ENCODE data around the gene PABPN1L. TPM values are rescaled to one million over a fixed set of nuclear protein-coding genes. Genes with fewer than 3 reads are reported as not detected.
"Not testable (repeated sequence)": the region's sequence is repeated elsewhere in the genome, so short reads cannot be mapped to it uniquely, and the experiment has no call there.

The PABPN1L gene
- polyA plus RNA-seq, 3 donors, result 0.07 to 0.09 TPM; not detected in 1

- WGBS, 3 donors, result 92 to 96% (median 96%) methylated on average over 16 to 26 of the region's 26 CpGs
- H3K27ac ChIP-seq (ENCODE audit: low read depth, low read length), result no peak overlapping the region
Measured at GRCh38 chr16:88826070-88826840, 40.2 kb downstream of the PABPN1L start.

GRCh38 chr16:88825146-88825545 is 41.3 kb downstream of the PABPN1L start:
- 85 to 99% (median 98%) methylated on average over 11 to 12 of the region's 12 CpGs for WGBS, 3 donors
- H3K27ac ChIP-seq (ENCODE audit: low read depth, low read length), result no peak overlapping the region

DNA sequence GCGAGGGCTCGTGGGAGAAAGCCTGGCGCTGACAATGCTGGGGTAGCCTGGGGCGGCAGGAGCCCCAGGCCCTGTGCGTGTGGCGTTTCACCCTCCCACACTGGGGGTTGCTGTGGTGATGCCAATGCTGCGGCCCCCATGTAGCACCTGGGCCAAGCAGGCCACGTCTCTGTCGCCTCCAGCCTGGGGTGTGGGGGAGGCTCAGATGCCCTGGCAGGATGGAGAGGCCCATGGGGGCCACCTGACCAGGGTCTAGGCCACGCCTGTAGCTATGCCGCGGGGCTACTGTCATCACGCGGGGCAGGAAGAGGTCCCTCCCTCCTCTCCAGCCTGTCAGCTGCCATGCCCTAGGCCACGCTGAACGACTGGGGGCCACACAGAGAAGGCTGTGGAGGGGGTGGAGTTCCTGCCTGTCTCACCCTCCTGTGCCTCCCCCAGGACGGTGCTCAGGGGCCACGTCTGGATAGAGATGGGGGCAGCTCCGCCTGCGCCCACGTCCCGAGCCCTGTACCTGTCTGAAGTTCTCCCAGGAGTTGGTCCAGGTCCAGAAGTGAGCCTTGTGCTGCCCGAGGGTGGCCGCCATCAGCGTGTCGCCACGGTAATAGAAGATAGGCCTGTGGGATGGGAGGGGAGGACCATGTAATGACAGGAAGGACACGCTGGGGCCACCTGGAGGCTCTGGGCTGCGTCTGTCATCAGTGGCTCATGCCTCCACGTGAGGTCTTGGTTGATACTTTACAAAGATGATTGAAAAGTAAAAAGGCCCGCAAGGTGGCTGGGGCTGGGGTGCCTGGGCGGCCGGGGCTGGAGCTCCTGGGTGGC is 42.0 kb downstream of the PABPN1L start:
- no peak overlapping the region for H3K27ac ChIP-seq (ENCODE audit: low read depth, low read length)
- WGBS, 3 donors, result 87 to 92% (median 90%) methylated on average over 33 of the region's 33 CpGs

- not testable (repeated sequence) for H3K27ac ChIP-seq (ENCODE audit: low read depth, low read length)
- 97 to 99% (median 98%) methylated on average over 19 to 29 of the region's 31 CpGs for WGBS, 3 donors
Measured at GRCh38 chr16:88823646-88824045, 42.8 kb downstream of the PABPN1L start.

GRCh38 chr16:88822281-88823040 is 44.0 kb downstream of the PABPN1L start:
- no peak overlapping the region for H3K27ac ChIP-seq (ENCODE audit: low read depth, low read length)
- WGBS, 3 donors, result 91 to 97% (median 94%) methylated on average over 24 of the region's 24 CpGs

DNA sequence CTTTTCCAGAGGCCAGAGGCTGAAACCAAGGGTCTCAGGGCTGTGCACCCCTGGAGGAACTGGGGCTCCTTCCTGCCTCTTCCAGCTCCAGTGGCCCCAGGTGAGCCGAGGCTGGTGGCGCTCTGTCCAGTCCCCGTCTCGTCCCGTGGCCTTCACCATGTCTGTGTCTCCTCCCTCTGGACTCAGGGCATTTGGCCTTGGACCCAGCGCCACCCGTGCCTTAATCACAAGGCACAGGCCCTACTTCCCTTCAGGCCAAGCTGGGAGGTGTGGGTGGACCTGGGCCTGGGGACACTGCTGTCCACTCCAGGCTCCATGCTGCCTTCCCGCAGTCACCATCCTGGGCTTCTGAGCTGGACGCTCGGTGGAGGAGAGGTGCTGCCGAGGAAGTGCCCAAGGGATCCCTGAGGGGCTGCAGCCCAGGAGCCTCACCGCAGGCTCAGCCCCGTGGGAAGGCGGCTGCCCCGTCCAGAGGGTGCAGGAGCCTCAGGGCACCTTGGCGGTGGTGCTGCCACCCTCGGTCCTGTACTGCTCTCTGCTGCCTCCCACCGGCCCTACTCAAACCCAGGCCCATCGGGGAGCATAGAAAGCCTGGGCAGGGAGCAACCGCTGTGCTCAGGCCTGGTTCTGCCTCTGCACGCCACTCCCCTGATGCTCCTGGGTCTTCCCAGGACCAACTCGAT is 45.2 kb downstream of the PABPN1L start:
- WGBS, 3 donors, result 68 to 94% (median 90%) methylated on average over 18 to 22 of the region's 22 CpGs
- no peak overlapping the region for H3K27ac ChIP-seq (ENCODE audit: low read depth, low read length)

GRCh38 chr16:88820385-88821025 is 46.0 kb downstream of the PABPN1L start:
- 87 to 91% (median 89%) methylated on average over 17 to 20 of the region's 20 CpGs for WGBS, 3 donors
- no peak overlapping the region for H3K27ac ChIP-seq (ENCODE audit: low read depth, low read length)

DNA sequence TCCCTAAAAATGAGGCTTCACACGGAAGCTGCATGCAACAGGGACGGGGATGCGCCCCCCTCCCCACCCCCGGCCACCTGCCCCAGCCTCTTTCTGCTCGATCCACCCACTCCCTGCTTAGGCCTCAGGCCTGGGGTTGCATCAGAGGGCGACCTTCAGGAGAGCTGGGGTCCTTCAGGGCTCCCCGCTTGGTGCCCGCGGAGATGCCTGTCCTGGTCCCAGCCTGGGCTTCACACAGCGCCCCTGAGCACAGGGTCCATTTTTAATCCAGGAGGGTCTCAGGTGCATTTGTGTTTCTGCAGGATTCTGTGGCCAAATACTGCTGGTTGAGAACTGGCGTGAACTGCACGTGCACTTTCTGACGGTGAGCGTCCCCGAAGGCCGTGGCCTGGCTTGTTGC is 47.3 kb downstream of the PABPN1L start:
- WGBS, 3 donors, result 81 to 88% (median 86%) methylated on average over 16 of the region's 16 CpGs
- no peak overlapping the region for H3K27ac ChIP-seq (ENCODE audit: low read depth, low read length)

- 85 to 88% (median 85%) methylated on average over 18 of the region's 18 CpGs for WGBS, 3 donors
- H3K27ac ChIP-seq (ENCODE audit: low read depth, low read length), result no peak overlapping the region
Measured at GRCh38 chr16:88818575-88818874, 47.9 kb downstream of the PABPN1L start.

DNA sequence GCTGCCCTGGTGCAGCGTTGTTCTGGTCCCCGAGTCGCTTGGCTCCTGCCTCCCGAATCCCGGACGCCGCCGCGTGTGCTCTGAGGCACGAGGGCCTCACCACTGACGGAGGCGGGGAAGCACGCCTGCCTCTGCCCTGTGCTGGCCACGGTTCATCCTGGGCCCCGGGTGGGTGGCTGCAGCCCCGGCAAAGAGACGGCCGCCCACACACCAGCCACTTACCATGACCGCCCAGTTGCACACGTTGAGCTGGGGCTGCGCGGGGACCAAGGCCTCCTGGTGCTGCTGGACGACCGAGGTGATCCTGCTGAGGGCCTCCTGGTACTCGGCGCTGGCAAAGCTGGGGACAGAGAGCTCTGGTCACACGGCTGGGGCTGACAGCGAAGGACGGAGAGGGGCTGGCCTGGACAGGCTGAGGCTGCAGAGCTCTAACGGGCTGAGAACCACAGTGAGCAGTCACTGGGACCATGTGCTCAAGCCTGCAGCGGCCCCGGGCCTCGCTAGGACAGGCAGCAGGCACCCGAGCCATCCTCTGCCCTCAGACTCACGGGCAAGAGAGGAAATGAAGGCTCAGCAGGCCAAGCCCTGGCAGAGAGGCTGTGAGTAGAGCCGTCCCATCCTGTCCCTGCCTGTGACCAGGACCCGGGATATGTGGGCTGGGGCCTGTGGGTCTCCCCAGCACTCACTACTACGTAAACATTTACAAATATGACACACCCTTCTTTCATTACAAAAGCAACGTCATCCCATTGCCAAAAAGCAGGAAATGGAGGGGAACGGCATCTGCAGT is 48.5 kb downstream of the PABPN1L start:
- H3K27ac ChIP-seq (ENCODE audit: low read depth, low read length), result no peak overlapping the region
- WGBS, 3 donors, result 84 to 88% (median 88%) methylated on average over 37 to 40 of the region's 40 CpGs

- H3K27ac ChIP-seq (ENCODE audit: low read depth, low read length), result no peak overlapping the region
- 83 to 94% (median 92%) methylated on average over 41 of the region's 41 CpGs for WGBS, 3 donors
Measured at GRCh38 chr16:88816736-88817535, 49.5 kb downstream of the PABPN1L start.

- 39 to 56% (median 55%) methylated on average over 15 to 19 of the region's 19 CpGs for WGBS, 3 donors
- H3K27ac ChIP-seq (ENCODE audit: low read depth, low read length), result no peak overlapping the region
Measured at GRCh38 chr16:88815901-88816589, 50.4 kb downstream of the PABPN1L start.

- H3K27ac ChIP-seq (ENCODE audit: low read depth, low read length), result no peak overlapping the region
- WGBS, 3 donors, result 84 to 88% (median 87%) methylated on average over 10 of the region's 10 CpGs
Measured at GRCh38 chr16:88815227-88815626, 51.2 kb downstream of the PABPN1L start.

DNA sequence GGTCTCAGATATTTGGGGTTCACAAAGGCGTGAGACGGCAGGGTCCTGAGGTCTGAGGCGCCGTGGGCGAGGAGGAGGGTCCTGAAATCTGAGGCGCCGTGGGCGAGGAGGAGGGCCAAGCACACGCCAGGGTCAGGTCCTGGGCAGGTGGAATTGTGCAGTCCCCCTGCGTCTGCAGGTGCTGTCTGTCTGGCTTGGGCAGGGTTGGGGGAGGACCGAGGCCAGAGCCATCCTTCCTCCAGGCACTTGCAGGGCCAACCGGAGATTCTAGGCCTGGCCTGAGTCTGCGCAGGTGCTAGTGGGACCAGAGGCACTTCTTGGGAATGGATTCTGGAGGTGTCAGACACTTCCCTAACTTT is 52.3 kb downstream of the PABPN1L start:
- no peak overlapping the region for H3K27ac ChIP-seq (ENCODE audit: low read depth, low read length)
- WGBS, 3 donors, result 82 to 91% (median 87%) methylated on average over 13 of the region's 13 CpGs
